ENCODE results near the gene CDH2.

DNA sequence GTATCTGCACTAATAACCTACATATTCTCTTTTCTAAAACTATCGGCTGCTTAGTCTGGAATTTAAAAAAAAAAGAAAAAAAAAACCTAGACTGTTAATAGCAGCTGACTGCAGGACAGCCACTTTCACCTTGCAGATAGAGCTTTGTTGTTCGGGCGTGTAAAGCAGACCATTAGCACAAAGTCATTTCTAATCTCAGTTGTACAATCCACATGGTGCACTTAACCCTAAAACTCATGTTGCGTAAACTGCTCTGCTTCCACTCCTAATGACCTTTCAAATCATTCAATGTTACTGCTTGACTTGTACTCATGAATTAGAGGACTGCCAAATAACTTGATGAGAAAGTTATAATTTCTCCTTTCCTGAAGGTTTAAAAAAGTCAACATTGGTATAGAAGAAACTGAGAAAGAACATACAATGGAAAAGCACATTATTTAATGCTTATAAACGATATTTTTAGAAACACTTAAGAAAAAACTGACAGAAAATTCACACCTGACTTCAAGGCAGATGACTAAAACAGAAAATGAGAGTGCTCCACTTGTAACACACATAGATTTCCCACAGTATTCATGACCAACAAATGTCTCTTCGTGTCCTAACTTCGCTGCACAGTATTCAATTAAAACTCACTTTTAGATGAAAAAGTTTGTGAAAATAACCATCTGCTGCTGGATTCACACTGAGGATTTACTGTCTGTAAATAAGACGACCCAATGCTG lies 2.6 kb downstream of the CDH2 start:
- TF ChIP-seq POLR2AphosphoS5 (IDR thresholded peaks at IDR 0.05): no peak
- TF ChIP-seq, protein P1, sequence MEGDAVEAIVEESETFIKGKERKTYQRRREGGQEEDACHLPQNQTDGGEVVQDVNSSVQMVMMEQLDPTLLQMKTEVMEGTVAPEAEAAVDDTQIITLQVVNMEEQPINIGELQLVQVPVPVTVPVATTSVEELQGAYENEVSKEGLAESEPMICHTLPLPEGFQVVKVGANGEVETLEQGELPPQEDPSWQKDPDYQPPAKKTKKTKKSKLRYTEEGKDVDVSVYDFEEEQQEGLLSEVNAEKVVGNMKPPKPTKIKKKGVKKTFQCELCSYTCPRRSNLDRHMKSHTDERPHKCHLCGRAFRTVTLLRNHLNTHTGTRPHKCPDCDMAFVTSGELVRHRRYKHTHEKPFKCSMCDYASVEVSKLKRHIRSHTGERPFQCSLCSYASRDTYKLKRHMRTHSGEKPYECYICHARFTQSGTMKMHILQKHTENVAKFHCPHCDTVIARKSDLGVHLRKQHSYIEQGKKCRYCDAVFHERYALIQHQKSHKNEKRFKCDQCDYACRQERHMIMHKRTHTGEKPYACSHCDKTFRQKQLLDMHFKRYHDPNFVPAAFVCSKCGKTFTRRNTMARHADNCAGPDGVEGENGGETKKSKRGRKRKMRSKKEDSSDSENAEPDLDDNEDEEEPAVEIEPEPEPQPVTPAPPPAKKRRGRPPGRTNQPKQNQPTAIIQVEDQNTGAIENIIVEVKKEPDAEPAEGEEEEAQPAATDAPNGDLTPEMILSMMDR (IDR thresholded peaks at IDR 0.05): no peak
